ENCODE data around the gene CLCN6. TPM values are rescaled to one million over a fixed set of nuclear protein-coding genes. Genes with fewer than 3 reads are reported as not detected.

Gene CLCN6
- total RNA-seq, 4 donors from 2014 or later = 28.4 to 63.7 (median 30.2) TPM

DNA sequence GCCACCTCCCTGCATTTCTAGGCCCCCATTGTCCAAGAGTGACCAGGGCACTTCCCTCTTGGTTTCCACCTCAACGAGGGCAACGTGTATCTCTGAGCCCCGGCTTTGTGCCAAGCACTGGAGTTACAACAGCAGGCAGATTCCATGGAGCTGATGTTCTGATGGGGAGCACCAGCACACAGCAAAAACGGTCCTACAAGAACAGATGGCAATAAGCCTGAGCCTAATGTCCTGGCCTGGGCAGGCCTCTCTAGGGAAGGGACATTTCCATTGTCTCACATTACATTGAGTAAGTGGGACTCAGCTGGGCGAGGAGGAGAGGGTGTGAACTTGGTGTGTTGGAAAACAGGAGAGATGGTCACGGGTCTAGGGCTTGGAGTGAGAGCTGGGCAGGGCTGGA, 79.9 kb downstream of the CLCN6 start:
- no peak for DNase-seq
- Histone ChIP-seq H3K27me3 (no peaks in the 10 kb centered on the region), H3K4me3 (no peak overlapping the region), H3K27ac (no peak overlapping the region), H3K9me3 (no peaks in the 10 kb centered on the region), H3K36me3 (no peaks in the 10 kb centered on the region), H3K4me1 (peaks cover 0 to 8% (median 0%) of the 10 kb centered on the region in 4 donors)
- no peak for TF ChIP-seq POLR2A (IDR thresholded peaks at IDR 0.05)
- TF ChIP-seq, protein P1, sequence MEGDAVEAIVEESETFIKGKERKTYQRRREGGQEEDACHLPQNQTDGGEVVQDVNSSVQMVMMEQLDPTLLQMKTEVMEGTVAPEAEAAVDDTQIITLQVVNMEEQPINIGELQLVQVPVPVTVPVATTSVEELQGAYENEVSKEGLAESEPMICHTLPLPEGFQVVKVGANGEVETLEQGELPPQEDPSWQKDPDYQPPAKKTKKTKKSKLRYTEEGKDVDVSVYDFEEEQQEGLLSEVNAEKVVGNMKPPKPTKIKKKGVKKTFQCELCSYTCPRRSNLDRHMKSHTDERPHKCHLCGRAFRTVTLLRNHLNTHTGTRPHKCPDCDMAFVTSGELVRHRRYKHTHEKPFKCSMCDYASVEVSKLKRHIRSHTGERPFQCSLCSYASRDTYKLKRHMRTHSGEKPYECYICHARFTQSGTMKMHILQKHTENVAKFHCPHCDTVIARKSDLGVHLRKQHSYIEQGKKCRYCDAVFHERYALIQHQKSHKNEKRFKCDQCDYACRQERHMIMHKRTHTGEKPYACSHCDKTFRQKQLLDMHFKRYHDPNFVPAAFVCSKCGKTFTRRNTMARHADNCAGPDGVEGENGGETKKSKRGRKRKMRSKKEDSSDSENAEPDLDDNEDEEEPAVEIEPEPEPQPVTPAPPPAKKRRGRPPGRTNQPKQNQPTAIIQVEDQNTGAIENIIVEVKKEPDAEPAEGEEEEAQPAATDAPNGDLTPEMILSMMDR (IDR thresholded peaks at IDR 0.05) = no peak

- TF ChIP-seq, protein P1 (IDR thresholded peaks at IDR 0.05) = no peak
- TF ChIP-seq POLR2A (IDR thresholded peaks at IDR 0.05) = no peak
- Histone ChIP-seq H3K4me3 (no peak overlapping the region), H3K4me1 (peaks cover 0 to 8% (median 0%) of the 10 kb centered on the region in 4 donors), H3K9me3 (no peaks in the 10 kb centered on the region), H3K27me3 (no peaks in the 10 kb centered on the region), H3K27ac (no peak overlapping the region), H3K36me3 (no peaks in the 10 kb centered on the region)
- DNase-seq = no peak
These were observed 81.1 kb downstream of the CLCN6 start for GRCh38 chr1:11886986-11887665.

GRCh38 chr1:11887666-11888007, 81.6 kb downstream of the CLCN6 start:
- H3K27me3 ChIP-seq = no peaks in the 10 kb centered on the region
- no peaks in the 10 kb centered on the region for H3K36me3 ChIP-seq

GRCh38 chr1:11888206-11888876, 82.3 kb downstream of the CLCN6 start:
- Histone ChIP-seq H3K4me1 (no peaks in the 10 kb centered on the region), H3K9me3 (no peaks in the 10 kb centered on the region), H3K36me3 (no peaks in the 10 kb centered on the region), H3K27me3 (no peaks in the 10 kb centered on the region), H3K4me3 (no peak overlapping the region), H3K27ac (no peak overlapping the region)
- TF ChIP-seq POLR2A (IDR thresholded peaks at IDR 0.05) = no peak
- TF ChIP-seq, protein P1 (IDR thresholded peaks at IDR 0.05) = no peak
- no peak for DNase-seq

More at GRCh38 chr1:11887666-11888007, 81.6 kb downstream of the CLCN6 start:
- Histone ChIP-seq H3K9me3 (no peaks in the 10 kb centered on the region), H3K4me3 (no peak overlapping the region), H3K4me1 (peaks cover 0 to 7% (median 0%) of the 10 kb centered on the region in 4 donors), H3K27ac (no peak overlapping the region)
- no peak for TF ChIP-seq POLR2A (IDR thresholded peaks at IDR 0.05)
- TF ChIP-seq, protein P1 (IDR thresholded peaks at IDR 0.05) = no peak
- no peak for DNase-seq

GRCh38 chr1:11888877-11889208, 82.9 kb downstream of the CLCN6 start:
- no peak for TF ChIP-seq POLR2A (IDR thresholded peaks at IDR 0.05)
- TF ChIP-seq, protein P1 (IDR thresholded peaks at IDR 0.05) = no peak
- no peak overlapping the region for H3K4me3 ChIP-seq
- DNase-seq = no peak
- H3K9me3 ChIP-seq = no peaks in the 10 kb centered on the region
- no peaks in the 10 kb centered on the region for H3K27me3 ChIP-seq
- H3K4me1 ChIP-seq = no peaks in the 10 kb centered on the region
- H3K36me3 ChIP-seq = no peaks in the 10 kb centered on the region
- no peak overlapping the region for H3K27ac ChIP-seq
